ENCODE data around the gene ABLIM1. TPM values are rescaled to one million over a fixed set of nuclear protein-coding genes. Genes with fewer than 3 reads are reported as not detected.

ABLIM1 gene
- total and polyA plus RNA-seq, 4 donors: 13.6 to 117 (median 35.1) TPM

GRCh38 chr10:114526126-114526503, 132.0 kb downstream of the ABLIM1 start:
- ATAC-seq (ENCODE audit: low FRiP score): peak; percentile 2
- intact Hi-C loops (cut with DNase I): loop anchor here in 1 of 2 donors (10.0 kb wide), 1 partner anchor 221 kb away; no protein-coding TSS in a partner anchor
- no peak overlapping the region for H3K27ac ChIP-seq (ENCODE audit: low read depth in 1 of 2, low read length in 2 of 2)
- H3K36me3 ChIP-seq (ENCODE audit: control insufficient read depth in 1 of 2, insufficient read depth in 2 of 2, low read length in 1 of 2): no peaks in the 10 kb centered on the region
- H3K4me1 ChIP-seq (ENCODE audit: control insufficient read depth in 1 of 2, insufficient read depth in 2 of 2, low read length in 2 of 2): peaks cover 2 to 4% of the 10 kb centered on the region in 2 donors
- 2% methylated on average over 5 of the region's 5 CpGs for WGBS, 2 donors
- peak overlapping the region; percentile 5 to 17 for H3K4me3 ChIP-seq (ENCODE audit: low read length in 2 of 2)
- no peaks in the 10 kb centered on the region for H3K27me3 ChIP-seq (ENCODE audit: control insufficient read depth in 1 of 2, insufficient read depth in 2 of 2, low read length in 1 of 2)
- DNase-seq: no peak
- no peaks in the 10 kb centered on the region for H3K9me3 ChIP-seq (ENCODE audit: control insufficient read depth, low read length)

DNA sequence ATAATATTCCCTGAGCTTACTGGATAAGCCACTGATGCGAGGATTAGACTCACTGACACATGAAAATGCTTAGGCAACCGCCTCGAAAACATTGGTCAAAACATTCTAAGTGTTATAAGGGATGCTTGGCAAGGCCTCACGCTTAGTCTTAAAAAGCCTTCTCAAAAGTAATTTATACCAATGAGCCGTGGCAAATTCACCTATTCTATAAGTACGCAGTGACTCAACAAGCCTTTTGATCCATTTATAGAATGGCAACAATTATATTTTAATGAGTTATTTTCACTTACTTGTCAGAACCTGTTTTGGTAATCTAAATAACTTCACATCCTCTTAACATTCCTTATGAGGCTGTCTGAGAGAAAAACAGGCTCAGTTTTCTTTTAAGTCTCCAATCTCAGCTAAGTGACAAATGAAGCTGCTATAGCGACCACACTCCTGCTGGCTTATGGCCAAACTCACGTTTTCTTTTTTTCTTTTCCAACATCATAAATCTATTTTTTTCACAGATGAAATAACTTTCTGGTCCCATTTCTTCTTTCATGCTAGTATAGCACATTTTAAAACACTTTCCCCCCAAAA, 132.6 kb downstream of the ABLIM1 start:
- intact Hi-C loops (cut with DNase I): loop anchor here in 1 of 2 donors (10.0 kb wide), 1 partner anchor 221 kb away; no protein-coding TSS in a partner anchor

GRCh38 chr10:114523876-114524275, 134.2 kb downstream of the ABLIM1 start:
- Histone ChIP-seq H3K9me3 (ENCODE audit: control insufficient read depth, low read length) (no peaks in the 10 kb centered on the region), H3K27ac (ENCODE audit: low read depth in 1 of 2, low read length in 2 of 2) (no peak overlapping the region), H3K4me3 (ENCODE audit: low read length in 2 of 2) (no peak overlapping the region), H3K36me3 (ENCODE audit: control insufficient read depth in 1 of 2, insufficient read depth in 2 of 2, low read length in 1 of 2) (no peaks in the 10 kb centered on the region), H3K4me1 (ENCODE audit: control insufficient read depth in 1 of 2, insufficient read depth in 2 of 2, low read length in 2 of 2) (peaks cover 2 to 4% of the 10 kb centered on the region in 2 donors), H3K27me3 (ENCODE audit: control insufficient read depth in 1 of 2, insufficient read depth in 2 of 2, low read length in 1 of 2) (no peaks in the 10 kb centered on the region)
- intact Hi-C loops (cut with DNase I): loop anchor here in 1 of 2 donors (10.0 kb wide), 1 partner anchor 219 kb away; no protein-coding TSS in a partner anchor
- DNase-seq: no peak
- WGBS, 2 donors: 47 to 60% methylated on average over 3 of the region's 3 CpGs
- no peak for ATAC-seq (ENCODE audit: low FRiP score)

More for the DNA sequence above, 132.6 kb downstream of the ABLIM1 start:
- ATAC-seq (ENCODE audit: low FRiP score) (no peak), DNase-seq (no peak)
- 8 to 11% methylated on average over 8 of the region's 8 CpGs for WGBS, 2 donors
- Histone ChIP-seq H3K27me3 (ENCODE audit: control insufficient read depth in 1 of 2, insufficient read depth in 2 of 2, low read length in 1 of 2) (no peaks in the 10 kb centered on the region), H3K9me3 (ENCODE audit: control insufficient read depth, low read length) (no peaks in the 10 kb centered on the region), H3K36me3 (ENCODE audit: control insufficient read depth in 1 of 2, insufficient read depth in 2 of 2, low read length in 1 of 2) (no peaks in the 10 kb centered on the region), H3K27ac (ENCODE audit: low read depth in 1 of 2, low read length in 2 of 2) (no peak overlapping the region), H3K4me1 (ENCODE audit: control insufficient read depth in 1 of 2, insufficient read depth in 2 of 2, low read length in 2 of 2) (peaks cover 2 to 4% of the 10 kb centered on the region in 2 donors), H3K4me3 (ENCODE audit: low read length in 2 of 2) (peak overlapping the region in 1 of 2 donors; percentile 17)

DNA sequence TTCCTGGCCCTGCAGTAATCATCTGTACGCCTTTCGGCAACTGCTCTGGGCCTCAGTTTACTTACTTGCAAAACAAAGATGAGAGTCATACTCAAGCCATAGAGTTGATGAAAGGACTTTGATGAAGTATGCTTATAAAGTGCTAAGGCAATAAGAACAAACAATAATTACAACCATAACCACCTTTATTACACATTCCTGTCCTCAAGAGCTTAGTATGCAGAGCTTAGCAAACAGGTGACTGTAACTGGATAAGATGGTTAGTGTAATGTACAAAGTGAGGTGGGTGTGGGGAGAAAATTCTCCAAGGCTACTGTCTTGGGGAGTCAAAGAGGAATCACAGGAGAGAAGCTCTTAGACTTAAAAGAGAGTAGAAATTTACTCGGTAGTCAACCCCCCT, 136.8 kb downstream of the ABLIM1 start:
- Histone ChIP-seq H3K36me3 (ENCODE audit: control insufficient read depth in 1 of 2, insufficient read depth in 2 of 2, low read length in 1 of 2) (no peaks in the 10 kb centered on the region), H3K27me3 (ENCODE audit: control insufficient read depth in 1 of 2, insufficient read depth in 2 of 2, low read length in 1 of 2) (no peaks in the 10 kb centered on the region), H3K4me3 (ENCODE audit: low read length in 2 of 2) (no peak overlapping the region), H3K4me1 (ENCODE audit: control insufficient read depth in 1 of 2, insufficient read depth in 2 of 2, low read length in 2 of 2) (peaks cover 2 to 4% of the 10 kb centered on the region in 2 donors), H3K9me3 (ENCODE audit: control insufficient read depth, low read length) (no peaks in the 10 kb centered on the region), H3K27ac (ENCODE audit: low read depth in 1 of 2, low read length in 2 of 2) (no peak overlapping the region)
- WGBS, 2 donors: 88 to 95% methylated on average over 3 of the region's 3 CpGs
- DNase-seq (no peak), ATAC-seq (ENCODE audit: low FRiP score) (no peak)
- intact Hi-C loops (cut with DNase I): loop anchor here in 1 of 2 donors (10.0 kb wide), 1 partner anchor 216 kb away; no protein-coding TSS in a partner anchor

DNA sequence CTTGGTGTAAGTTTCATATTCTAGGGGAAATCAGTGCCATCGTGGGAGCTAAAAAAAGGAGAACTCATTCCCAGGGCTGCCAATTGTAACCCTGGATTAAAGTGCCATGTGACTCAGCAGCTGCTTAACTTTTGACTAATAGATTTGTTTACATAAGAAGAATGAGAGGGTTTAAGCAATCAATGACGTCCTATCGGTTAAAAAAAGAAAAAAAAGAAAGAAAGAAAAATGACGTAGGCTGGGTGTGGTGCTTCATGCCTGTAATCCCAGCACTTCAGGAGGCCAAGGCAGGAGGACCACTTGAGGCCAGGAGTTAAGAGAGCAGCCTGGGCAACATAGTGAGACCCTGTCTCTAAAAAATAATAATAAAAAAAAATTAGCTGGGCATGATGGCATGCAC, 137.6 kb downstream of the ABLIM1 start:
- Histone ChIP-seq H3K36me3 (ENCODE audit: control insufficient read depth in 1 of 2, insufficient read depth in 2 of 2, low read length in 1 of 2) (no peaks in the 10 kb centered on the region), H3K27ac (ENCODE audit: low read depth in 1 of 2, low read length in 2 of 2) (peak overlapping the region in 1 of 2 donors; percentile 59), H3K9me3 (ENCODE audit: control insufficient read depth, low read length) (no peaks in the 10 kb centered on the region), H3K4me1 (ENCODE audit: control insufficient read depth in 1 of 2, insufficient read depth in 2 of 2, low read length in 2 of 2) (peaks cover 2 to 4% of the 10 kb centered on the region in 2 donors), H3K27me3 (ENCODE audit: control insufficient read depth in 1 of 2, insufficient read depth in 2 of 2, low read length in 1 of 2) (no peaks in the 10 kb centered on the region), H3K4me3 (ENCODE audit: low read length in 2 of 2) (no peak overlapping the region)
- DNase-seq (no peak), ATAC-seq (ENCODE audit: low FRiP score) (peak; percentile 34)
- intact Hi-C loops (cut with DNase I): loop anchor here in 1 of 2 donors (10.0 kb wide), 1 partner anchor 216 kb away; no protein-coding TSS in a partner anchor
- WGBS, 2 donors: 2 to 5% methylated on average over 4 of the region's 4 CpGs

DNA sequence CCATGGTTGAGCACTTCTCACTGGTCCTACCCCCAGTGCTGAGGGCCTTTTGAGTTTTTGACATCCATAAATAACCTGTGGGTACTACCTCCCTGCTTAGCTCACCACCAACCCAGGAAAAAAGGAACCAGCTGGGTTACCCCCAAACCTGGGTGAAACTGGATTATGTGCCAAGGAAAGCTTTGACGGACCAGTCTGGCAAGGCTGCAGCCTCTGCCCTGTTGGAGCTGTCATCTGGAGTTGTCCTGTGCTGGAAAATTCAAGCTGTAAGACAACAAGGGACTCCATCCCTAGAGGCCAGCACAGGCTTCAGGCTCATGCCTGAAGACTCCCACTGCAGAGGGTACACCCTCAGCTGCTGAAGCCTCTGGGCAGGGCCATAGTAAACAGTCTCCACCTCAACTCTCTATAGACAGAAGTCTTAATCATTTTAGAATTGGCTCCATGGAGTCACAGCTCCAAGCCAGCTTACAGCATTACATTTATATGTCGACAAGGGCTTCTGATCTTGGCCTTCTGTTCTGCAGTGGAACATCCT, 138.2 kb downstream of the ABLIM1 start:
- Histone ChIP-seq H3K4me3 (ENCODE audit: low read length in 2 of 2) (no peak overlapping the region), H3K27me3 (ENCODE audit: control insufficient read depth in 1 of 2, insufficient read depth in 2 of 2, low read length in 1 of 2) (no peaks in the 10 kb centered on the region), H3K9me3 (ENCODE audit: control insufficient read depth, low read length) (no peaks in the 10 kb centered on the region), H3K4me1 (ENCODE audit: control insufficient read depth in 1 of 2, insufficient read depth in 2 of 2, low read length in 2 of 2) (peaks cover under 1 to 3% of the 10 kb centered on the region in 2 donors), H3K27ac (ENCODE audit: low read depth in 1 of 2, low read length in 2 of 2) (peak overlapping the region; percentile 56 to 59), H3K36me3 (ENCODE audit: control insufficient read depth in 1 of 2, insufficient read depth in 2 of 2, low read length in 1 of 2) (no peaks in the 10 kb centered on the region)
- intact Hi-C loops (cut with DNase I): loop anchor here in 1 of 2 donors (10.0 kb wide), 1 partner anchor 215 kb away; no protein-coding TSS in a partner anchor
- DNase-seq: no peak
- WGBS, 2 donors: 29 to 35% methylated on average over 2 of the region's 2 CpGs
- ATAC-seq (ENCODE audit: low FRiP score): no peak

GRCh38 chr10:114519306-114519669, 138.8 kb downstream of the ABLIM1 start:
- intact Hi-C loops (cut with DNase I): no loop called here
- Histone ChIP-seq H3K4me1 (ENCODE audit: control insufficient read depth in 1 of 2, insufficient read depth in 2 of 2, low read length in 2 of 2) (no peaks in the 10 kb centered on the region), H3K9me3 (ENCODE audit: control insufficient read depth, low read length) (no peaks in the 10 kb centered on the region), H3K27ac (ENCODE audit: low read depth in 1 of 2, low read length in 2 of 2) (no peak overlapping the region), H3K27me3 (ENCODE audit: control insufficient read depth in 1 of 2, insufficient read depth in 2 of 2, low read length in 1 of 2) (no peaks in the 10 kb centered on the region), H3K36me3 (ENCODE audit: control insufficient read depth in 1 of 2, insufficient read depth in 2 of 2, low read length in 1 of 2) (no peaks in the 10 kb centered on the region), H3K4me3 (ENCODE audit: low read length in 2 of 2) (no peak overlapping the region)
- DNase-seq (no peak), ATAC-seq (ENCODE audit: low FRiP score) (no peak)
- WGBS, 2 donors: 78 to 80% methylated on average over 5 of the region's 5 CpGs

- Histone ChIP-seq H3K27ac (ENCODE audit: low read depth in 1 of 2, low read length in 2 of 2) (no peak overlapping the region), H3K9me3 (ENCODE audit: control insufficient read depth, low read length) (no peaks in the 10 kb centered on the region), H3K27me3 (ENCODE audit: control insufficient read depth in 1 of 2, insufficient read depth in 2 of 2, low read length in 1 of 2) (no peaks in the 10 kb centered on the region), H3K4me1 (ENCODE audit: control insufficient read depth in 1 of 2, insufficient read depth in 2 of 2, low read length in 2 of 2) (no peaks in the 10 kb centered on the region), H3K36me3 (ENCODE audit: control insufficient read depth in 1 of 2, insufficient read depth in 2 of 2, low read length in 1 of 2) (no peaks in the 10 kb centered on the region), H3K4me3 (ENCODE audit: low read length in 2 of 2) (no peak overlapping the region)
- 76 to 82% methylated on average over 4 of the region's 4 CpGs for WGBS, 2 donors
- no peak for ATAC-seq (ENCODE audit: low FRiP score)
- intact Hi-C loops (cut with DNase I): no loop called here
- DNase-seq: no peak
These were observed 139.4 kb downstream of the ABLIM1 start for GRCh38 chr10:114518401-114519305.

All from aorta (tissue), 5 donors.